GM18951 (cell line): ENCODE data around the gene GPR137.

Source experiments
- POLR2A ChIP-seq: IDR thresholded peaks from 4 replicates; pipeline ENCODE4 v1.6.1; 2011; ENCODE audit warnings: mild to moderate bottlenecking; ENCODE audit not compliant: insufficient read length, insufficient read depth; ENCODE audit errors: extremely low read depth
- in situ Hi-C: fragments of 300-500 bp; cut with MboI; formaldehyde crosslinking; loops from one replicate; pipeline ENCODE4 v1.12.0; 2022; ENCODE audit warnings: low sequenced_read_pairs, mixed read lengths, inconsistent platforms; ENCODE audit not compliant: unreplicated experiment

GPR137 gene

DNA sequence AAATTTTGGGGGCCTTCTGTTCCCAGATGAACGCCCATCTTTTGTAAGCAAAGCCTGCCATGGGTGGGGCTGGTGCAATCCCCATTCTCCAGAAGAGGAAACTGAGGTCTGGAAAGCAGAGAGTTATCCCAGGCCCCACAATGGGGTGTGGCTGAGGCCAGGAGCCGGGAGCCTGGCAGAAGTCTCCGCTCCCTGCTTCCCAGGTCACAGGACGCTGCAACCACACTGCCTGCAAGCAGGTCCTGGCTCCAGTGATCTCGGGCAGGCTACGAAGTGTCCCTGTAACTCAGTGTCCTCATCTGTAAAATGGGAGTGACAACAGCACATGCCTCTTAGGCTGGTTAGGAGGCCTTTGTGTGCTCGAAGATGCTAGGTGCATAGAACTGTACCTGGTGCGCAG is 32.6 kb upstream of the GPR137 start:
- in situ Hi-C loops, result no loop called here
- no peak for TF ChIP-seq POLR2A

DNA sequence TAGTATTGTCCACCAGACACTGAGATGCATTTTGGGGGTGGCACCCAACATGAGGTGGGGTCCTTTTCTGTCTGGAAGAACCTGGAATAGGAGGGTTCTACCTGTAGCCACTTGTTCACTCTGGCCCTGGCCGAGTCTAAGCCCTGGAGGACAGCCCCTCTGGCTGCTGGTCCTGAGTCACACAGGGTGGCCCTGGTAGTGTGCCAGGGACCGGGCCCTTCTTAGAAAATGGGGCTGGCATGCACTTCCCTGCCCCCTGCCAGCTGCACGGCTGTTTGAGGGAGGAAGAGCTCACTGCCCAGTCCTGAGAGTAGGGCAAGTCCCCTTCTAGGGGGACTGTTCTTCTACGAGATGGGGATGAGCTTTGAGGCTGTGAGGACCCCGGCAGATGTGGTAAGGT is 32.2 kb upstream of the GPR137 start:
- in situ Hi-C loops, result no loop called here
- no peak for TF ChIP-seq POLR2A

DNA sequence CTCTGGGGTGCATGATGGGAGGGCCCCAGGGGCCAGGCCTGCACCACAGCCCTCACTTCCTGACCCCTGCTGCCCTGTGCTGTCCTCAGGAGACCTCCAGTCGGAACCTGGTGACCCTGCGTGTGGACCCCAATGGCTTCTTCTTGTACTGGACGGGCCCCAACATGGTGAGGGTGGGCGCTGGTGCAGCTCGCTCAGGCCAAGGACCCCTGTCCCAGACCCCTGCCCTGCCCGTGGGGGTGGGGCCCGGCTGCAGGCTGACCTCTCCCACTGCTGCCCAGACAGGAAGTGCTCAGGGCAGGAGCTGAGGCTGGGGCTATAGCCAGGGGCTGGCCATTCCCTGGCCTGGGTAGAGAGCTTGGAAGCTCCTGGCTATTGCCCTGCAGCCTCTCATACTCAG is 31.3 kb upstream of the GPR137 start:
- TF ChIP-seq POLR2A, result no peak
- in situ Hi-C loops, result no loop called here

DNA sequence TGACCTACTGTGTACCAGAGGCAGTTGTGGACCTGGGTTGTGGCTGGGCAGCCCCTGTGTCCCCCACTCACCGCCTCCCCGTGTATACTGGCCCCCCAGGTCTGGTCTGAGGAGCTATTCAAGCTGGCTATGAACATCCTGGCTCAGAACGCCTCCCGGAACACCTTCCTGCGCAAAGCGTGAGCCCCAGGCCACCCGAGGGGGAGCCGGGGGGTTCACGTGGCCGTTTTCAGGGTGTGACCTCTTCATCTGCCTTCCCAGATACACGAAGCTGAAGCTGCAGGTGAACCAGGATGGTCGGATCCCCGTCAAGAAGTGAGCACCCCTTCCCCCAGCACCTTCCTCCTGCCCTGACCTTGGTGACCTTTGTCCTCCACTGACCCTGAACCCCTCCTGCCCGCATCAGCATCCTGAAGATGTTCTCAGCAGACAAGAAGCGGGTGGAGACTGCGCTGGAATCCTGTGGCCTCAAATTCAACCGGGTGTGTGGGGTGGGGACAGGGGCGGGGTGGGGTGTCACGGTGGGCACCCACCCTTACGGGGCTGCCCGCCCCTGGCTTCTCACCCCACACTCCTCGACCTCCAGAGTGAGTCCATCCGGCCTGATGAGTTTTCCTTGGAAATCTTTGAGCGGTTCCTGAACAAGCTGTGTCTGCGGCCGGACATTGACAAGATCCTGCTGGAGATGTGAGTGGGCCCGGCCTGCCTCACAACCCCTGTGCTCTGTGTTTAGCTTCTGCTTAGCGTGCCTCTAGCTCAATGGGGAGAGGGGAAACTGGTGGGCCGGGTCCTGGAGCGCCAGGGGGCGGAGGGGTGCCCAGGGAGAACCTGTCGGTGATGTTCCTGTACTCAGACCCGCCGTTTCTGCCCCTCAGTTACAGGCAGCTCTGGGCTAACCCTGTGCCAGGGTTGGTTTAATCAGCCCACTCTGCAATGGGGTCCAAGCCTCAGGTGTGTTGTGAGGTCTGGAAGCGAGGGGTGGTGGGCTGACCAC is 30.2 kb upstream of the GPR137 start:
- no peak for TF ChIP-seq POLR2A
- in situ Hi-C loops, result no loop called here

DNA sequence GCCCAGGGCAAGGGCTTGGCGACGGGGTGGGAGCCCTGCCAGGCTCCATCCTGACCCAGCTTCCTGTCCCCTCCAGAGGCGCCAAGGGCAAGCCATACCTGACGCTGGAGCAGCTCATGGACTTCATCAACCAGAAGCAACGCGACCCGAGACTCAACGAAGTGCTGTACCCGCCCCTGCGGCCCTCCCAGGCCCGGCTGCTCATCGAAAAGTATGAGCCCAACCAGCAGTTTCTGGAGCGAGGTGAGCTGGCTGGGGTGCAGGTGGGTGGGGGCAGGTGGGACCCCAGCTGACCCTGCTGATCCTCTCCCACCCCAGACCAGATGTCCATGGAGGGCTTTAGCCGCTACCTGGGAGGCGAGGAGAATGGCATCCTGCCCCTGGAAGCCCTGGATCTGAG is 29.3 kb upstream of the GPR137 start:
- in situ Hi-C loops, result no loop called here
- TF ChIP-seq POLR2A, result no peak

DNA sequence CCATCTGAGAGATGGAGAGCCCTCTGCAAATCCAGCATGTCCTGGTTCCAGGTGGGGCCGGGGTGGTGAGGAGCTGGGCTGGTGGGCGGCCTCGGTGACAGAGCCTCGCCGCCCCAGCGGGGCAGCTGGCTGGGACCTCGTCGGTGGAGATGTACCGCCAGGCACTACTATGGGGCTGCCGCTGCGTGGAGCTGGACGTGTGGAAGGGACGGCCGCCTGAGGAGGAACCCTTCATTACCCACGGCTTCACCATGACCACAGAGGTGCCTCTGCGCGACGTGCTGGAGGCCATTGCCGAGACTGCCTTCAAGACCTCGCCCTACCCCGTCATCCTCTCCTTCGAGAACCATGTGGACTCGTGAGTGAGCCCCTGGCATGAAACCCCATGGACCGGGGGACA is 27.3 kb upstream of the GPR137 start:
- no peak for TF ChIP-seq POLR2A
- in situ Hi-C loops, result no loop called here

DNA sequence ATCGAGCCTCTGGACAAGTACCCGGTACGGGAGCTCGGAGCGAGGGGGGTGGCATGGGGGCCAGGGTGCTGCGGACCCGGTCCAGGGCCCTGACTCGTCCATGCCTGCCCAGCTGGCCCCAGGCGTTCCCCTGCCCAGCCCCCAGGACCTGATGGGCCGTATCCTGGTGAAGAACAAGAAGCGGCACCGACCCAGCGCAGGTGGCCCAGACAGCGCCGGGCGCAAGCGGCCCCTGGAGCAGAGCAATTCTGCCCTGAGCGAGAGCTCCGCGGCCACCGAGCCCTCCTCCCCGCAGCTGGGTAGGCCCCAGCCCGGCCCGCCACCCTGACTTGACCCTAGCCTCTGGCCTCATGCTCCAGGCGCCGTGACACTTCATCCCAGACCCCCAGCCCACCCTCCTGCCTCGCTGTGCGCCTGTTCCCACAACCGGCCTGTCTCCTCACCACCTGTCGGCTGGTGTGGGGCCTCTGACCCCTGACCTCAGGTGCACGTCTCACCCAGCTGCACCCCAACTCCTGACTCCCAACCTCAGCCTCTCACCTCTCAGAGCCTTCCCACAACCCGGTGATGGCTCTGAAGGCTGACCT is 26.6 kb upstream of the GPR137 start:
- TF ChIP-seq POLR2A, result no peak
- in situ Hi-C loops, result no loop called here

DNA sequence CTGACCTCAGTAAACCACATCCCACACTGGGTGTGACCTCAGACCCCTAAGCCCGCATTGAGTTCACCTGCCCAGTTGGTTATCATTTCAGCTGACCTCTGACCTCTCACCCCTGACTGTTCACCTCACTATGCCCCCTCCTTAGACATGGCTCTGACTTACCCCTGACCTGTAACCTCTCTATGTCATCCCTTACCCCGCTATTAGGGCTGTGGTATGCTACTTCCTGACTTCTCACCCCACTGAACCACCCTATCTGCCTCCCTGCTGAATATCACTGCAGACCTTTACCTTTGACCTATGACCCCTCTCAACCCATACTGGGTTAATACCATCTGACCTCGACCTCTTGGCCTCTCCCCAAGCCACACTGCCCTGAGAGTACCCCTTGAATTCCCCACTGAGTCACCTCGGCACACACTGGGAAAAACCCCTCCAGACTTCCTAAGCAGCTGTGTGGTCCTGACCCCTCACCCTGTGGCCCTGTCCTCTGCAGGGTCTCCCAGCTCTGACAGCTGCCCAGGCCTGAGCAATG is 26.0 kb upstream of the GPR137 start:
- in situ Hi-C loops, result no loop called here
- no peak for TF ChIP-seq POLR2A

DNA sequence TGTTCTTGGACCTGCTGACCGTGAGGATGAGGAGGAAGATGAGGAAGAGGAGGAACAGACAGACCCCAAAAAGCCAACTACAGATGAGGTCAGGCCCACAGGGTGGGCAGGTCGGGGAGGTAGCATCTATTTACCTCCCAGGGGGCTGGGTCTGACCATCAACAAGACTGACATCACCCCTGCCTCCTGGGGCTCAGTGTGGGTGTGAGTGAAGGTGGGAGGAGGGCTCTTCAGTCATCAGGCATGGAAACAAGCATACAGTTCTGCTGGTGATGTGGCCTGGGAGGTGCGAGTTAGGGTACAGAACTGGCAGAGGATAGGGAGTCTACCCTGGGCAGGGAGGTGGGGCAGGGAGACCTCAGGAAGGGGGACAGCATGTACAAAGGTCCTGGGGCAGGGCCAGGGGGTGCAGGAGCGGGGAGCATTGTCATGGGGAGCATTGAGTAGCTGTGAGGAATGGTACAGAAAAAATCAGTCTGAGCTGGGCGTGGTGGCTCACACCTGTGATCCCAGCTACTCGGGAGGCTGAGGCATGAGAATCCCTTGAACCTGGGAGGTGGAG is 25.4 kb upstream of the GPR137 start:
- in situ Hi-C loops, result no loop called here
- no peak for TF ChIP-seq POLR2A

DNA sequence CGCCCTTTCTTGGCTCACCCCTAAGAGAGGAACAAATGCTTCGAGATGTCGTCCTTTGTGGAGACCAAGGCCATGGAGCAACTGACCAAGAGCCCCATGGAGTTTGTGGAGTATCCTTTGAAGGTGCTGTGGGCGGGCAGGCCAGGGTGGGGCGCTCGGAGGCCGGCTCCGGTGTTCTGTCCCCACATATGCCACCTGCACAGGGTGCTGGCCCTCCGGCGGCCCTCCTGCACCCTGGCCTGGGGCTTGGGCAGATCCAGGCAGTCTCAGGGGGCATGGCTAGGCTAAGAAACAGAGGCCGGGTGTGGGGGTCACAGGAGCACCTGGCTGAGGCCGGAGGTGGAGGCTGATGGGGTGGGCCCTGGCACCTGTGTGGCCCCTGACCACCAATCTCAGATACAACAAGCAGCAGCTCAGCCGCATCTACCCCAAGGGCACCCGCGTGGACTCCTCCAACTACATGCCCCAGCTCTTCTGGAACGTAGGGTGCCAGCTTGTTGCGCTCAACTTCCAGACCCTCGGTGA is 24.0 kb upstream of the GPR137 start:
- in situ Hi-C loops, result no loop called here
- TF ChIP-seq POLR2A, result no peak

DNA sequence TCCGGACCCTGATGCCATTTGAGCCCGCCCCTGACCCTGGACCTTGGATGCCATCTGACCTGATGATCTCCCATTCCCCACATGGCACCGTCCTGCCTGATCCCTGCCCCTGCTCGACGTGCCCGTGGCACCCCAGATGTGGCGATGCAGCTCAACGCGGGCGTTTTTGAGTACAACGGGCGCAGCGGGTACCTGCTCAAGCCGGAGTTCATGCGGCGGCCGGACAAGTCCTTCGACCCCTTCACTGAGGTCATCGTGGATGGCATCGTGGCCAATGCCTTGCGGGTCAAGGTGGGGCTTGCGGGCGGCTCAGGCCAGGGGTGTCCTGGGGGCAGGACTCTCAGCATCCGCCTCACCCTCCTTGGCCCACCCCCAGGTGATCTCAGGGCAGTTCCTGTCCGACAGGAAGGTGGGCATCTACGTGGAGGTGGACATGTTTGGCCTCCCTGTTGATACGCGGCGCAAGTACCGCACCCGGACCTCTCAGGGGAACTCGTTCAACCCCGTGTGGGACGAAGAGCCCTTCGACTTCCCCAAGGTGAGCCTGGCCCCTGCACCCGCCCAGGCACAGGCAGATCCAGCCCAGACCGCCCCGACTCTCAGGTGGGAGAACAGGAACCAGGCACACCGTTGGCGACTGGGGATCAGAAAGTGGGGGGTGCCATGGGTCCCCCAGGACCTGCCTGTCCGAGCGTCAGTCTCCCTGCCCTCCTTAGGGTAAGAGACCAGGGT is 23.2 kb upstream of the GPR137 start:
- in situ Hi-C loops, result no loop called here
- no peak for TF ChIP-seq POLR2A

DNA sequence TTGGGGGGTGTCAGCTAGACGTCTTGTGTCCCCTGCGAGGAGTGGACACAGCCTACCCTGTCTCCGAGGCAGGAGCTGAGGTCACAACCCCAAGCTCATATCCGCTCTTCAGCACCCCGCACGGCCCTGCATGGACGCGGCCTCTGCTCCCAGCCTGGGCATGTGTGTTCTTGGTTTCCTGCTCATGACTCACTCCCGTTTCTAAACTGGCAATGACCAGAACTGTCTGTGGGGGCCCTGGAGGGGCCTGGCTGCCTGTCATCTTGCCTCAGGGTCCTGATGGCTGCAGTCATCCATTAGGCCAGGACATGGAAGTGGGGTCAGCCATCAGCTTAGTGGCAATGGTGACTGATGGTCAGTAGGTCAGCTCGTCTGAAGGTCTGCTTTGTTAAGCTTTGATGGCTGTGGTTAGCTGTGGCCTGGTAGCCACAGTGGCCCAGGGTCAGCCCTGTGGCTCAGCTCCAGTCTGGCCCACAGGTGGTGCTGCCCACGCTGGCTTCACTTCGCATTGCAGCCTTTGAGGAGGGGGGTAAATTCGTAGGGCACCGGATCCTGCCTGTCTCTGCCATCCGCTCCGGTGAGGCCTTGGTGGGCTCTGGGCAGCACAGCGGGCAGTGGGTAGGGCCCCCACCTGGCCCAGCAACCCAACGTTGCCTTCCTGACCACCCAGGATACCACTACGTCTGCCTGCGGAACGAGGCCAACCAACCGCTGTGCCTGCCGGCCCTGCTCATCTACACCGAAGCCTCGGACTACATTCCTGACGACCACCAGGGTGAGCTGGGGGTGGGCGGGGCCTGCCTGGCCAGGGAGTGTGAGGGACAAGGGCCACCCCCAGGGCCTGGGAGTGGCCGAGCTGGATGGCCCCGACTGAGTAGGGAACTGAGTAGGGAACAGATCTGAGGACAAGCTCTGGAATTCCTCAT is 22.4 kb upstream of the GPR137 start:
- in situ Hi-C loops, result no loop called here
- no peak for TF ChIP-seq POLR2A
